DOHH2 (cell line): ENCODE measurements around the gene GNS.

Source experiments
- CTCF ChIP-seq: fragments of 200-600 bp; sonication (generic); IDR thresholded peaks from one replicate; pipeline ENCODE4 v1.5.1; 2014; ENCODE audit warnings: antibody characterized with exemption, mild to moderate bottlenecking, low read depth, low read length; ENCODE audit not compliant: poor library complexity, severe bottlenecking
- EZH2phosphoT487 ChIP-seq: fragments of 200-600 bp; sonication (generic); IDR thresholded peaks from 2 replicates; pipeline ENCODE4 v1.6.1; 2017; ENCODE audit warnings: borderline replicate concordance, mild to moderate bottlenecking, antibody characterized with exemption, low read length, moderate library complexity, mixed read lengths

- TF ChIP-seq CTCF, result no peak
- no peak for TF ChIP-seq EZH2phosphoT487
Measured at GRCh38 chr12:64678835-64679234, 80.4 kb downstream of the GNS start.
